ENCODE measurements around the gene KRTAP4-8. TPM values are rescaled to one million over a fixed set of nuclear protein-coding genes. Genes with fewer than 3 reads are reported as not detected.

The KRTAP4-8 gene
- total RNA-seq, 2 experiments from 2014 or later = not detected

GRCh38 chr17:41082626-41083025 is 15.3 kb downstream of the KRTAP4-8 start:
- no TSS peak for BruUV-seq (replicated peaks)
- ChIA-PET CTCF (ENCODE audit: unreplicated experiment) (no interaction called here), POLR2A (no interaction called here)
- no peak for TF ChIP-seq CTCF (conservative IDR thresholded peaks at IDR 0.05; ENCODE audit: low read length)
- no peak for TF ChIP-seq EZH2phosphoT487 (IDR thresholded peaks at IDR 0.05; ENCODE audit: borderline replicate concordance, low read depth, low read length)
- no peaks in the 10 kb centered on the region for H4K20me1 ChIP-seq (ENCODE audit: insufficient read depth, low read length)
- no peaks in the 10 kb centered on the region for H3K4me1 ChIP-seq (ENCODE audit: insufficient read depth, low read length, poor library complexity, severe bottlenecking)
- H3K4me2 ChIP-seq (ENCODE audit: low read length) = no peak overlapping the region
- H3K79me2 ChIP-seq (ENCODE audit: insufficient read depth, low read depth, low read length) = no peaks in the 10 kb centered on the region
- no peaks in the 10 kb centered on the region for H3K9me2 ChIP-seq (ENCODE audit: insufficient read depth, low read length)
- H3K4me3 ChIP-seq (ENCODE audit: low read depth, low read length, poor library complexity, severe bottlenecking) = no peak overlapping the region
- intact Hi-C loops (cut with micrococcal nuclease; ENCODE audit: unreplicated experiment) = no loop called here
- H3K36me3 ChIP-seq (ENCODE audit: insufficient read depth, low read length) = no peaks in the 10 kb centered on the region
- DNase-seq (ENCODE audit: low spot score) = no peak
- no peaks in the 10 kb centered on the region for H3K9me3 ChIP-seq (ENCODE audit: low read length)
- no peak overlapping the region for H2AFZ ChIP-seq (ENCODE audit: low read length)
- no peak overlapping the region for H3K27ac ChIP-seq (ENCODE audit: low read depth, low read length, poor library complexity, severe bottlenecking)

- intact Hi-C loops (cut with micrococcal nuclease; ENCODE audit: unreplicated experiment) = no loop called here
- CTCF ChIA-PET (ENCODE audit: unreplicated experiment) = no interaction called here
- H3K27ac ChIP-seq (ENCODE audit: low read depth, low read length, poor library complexity, severe bottlenecking) = no peak overlapping the region
- no peaks in the 10 kb centered on the region for H3K4me1 ChIP-seq (ENCODE audit: insufficient read depth, low read length, poor library complexity, severe bottlenecking)
- H3K36me3 ChIP-seq (ENCODE audit: insufficient read depth, low read length) = no peaks in the 10 kb centered on the region
- no peak for DNase-seq (ENCODE audit: low spot score)
- H3K4me2 ChIP-seq (ENCODE audit: low read length) = no peak overlapping the region
- H4K20me1 ChIP-seq (ENCODE audit: insufficient read depth, low read length) = no peaks in the 10 kb centered on the region
- H3K4me3 ChIP-seq (ENCODE audit: low read depth, low read length, poor library complexity, severe bottlenecking) = no peak overlapping the region
- no peaks in the 10 kb centered on the region for H3K9me2 ChIP-seq (ENCODE audit: insufficient read depth, low read length)
- no peaks in the 10 kb centered on the region for H3K79me2 ChIP-seq (ENCODE audit: insufficient read depth, low read depth, low read length)
- TF ChIP-seq EZH2phosphoT487 (IDR thresholded peaks at IDR 0.05; ENCODE audit: borderline replicate concordance, low read depth, low read length) = no peak
- no peak for TF ChIP-seq CTCF (conservative IDR thresholded peaks at IDR 0.05; ENCODE audit: low read length)
- H3K9me3 ChIP-seq (ENCODE audit: low read length) = no peaks in the 10 kb centered on the region
- BruUV-seq (replicated peaks) = no TSS peak
- POLR2A ChIA-PET = no interaction called here
- no peak overlapping the region for H2AFZ ChIP-seq (ENCODE audit: low read length)
Measured at GRCh38 chr17:41076788-41077187, 21.2 kb downstream of the KRTAP4-8 start.

- intact Hi-C loops (cut with micrococcal nuclease; ENCODE audit: unreplicated experiment) = no loop called here
- Histone ChIP-seq H3K9me2 (ENCODE audit: insufficient read depth, low read length) (no peaks in the 10 kb centered on the region), H3K4me1 (ENCODE audit: insufficient read depth, low read length, poor library complexity, severe bottlenecking) (no peaks in the 10 kb centered on the region), H3K4me2 (ENCODE audit: low read length) (no peak overlapping the region), H2AFZ (ENCODE audit: low read length) (no peak overlapping the region), H3K79me2 (ENCODE audit: insufficient read depth, low read depth, low read length) (no peaks in the 10 kb centered on the region), H3K4me3 (ENCODE audit: low read depth, low read length, poor library complexity, severe bottlenecking) (no peak overlapping the region), H3K27ac (ENCODE audit: low read depth, low read length, poor library complexity, severe bottlenecking) (no peak overlapping the region), H3K36me3 (ENCODE audit: insufficient read depth, low read length) (no peaks in the 10 kb centered on the region), H4K20me1 (ENCODE audit: insufficient read depth, low read length) (no peaks in the 10 kb centered on the region), H3K9me3 (ENCODE audit: low read length) (no peaks in the 10 kb centered on the region)
- TF ChIP-seq EZH2phosphoT487 (IDR thresholded peaks at IDR 0.05; ENCODE audit: borderline replicate concordance, low read depth, low read length) = no peak
- TF ChIP-seq CTCF (conservative IDR thresholded peaks at IDR 0.05; ENCODE audit: low read length) = no peak
- DNase-seq (ENCODE audit: low spot score) = no peak
- ChIA-PET POLR2A (no interaction called here), CTCF (ENCODE audit: unreplicated experiment) (no interaction called here)
- BruUV-seq (replicated peaks) = no TSS peak
Measured at GRCh38 chr17:41073676-41074075, 24.3 kb downstream of the KRTAP4-8 start.

Data from OCI-LY7 (cell line).